GM12801 (cell line): ENCODE measurements around the gene E4F1.

Source experiments
- TF ChIP-seq, protein P1 (sequence below): IDR thresholded peaks from one replicate; pipeline ENCODE4 v1.5.1; 2011; ENCODE audit warnings: control low read depth; ENCODE audit not compliant: insufficient read length; ENCODE audit errors: extremely low read depth

E4F1 gene

DNA sequence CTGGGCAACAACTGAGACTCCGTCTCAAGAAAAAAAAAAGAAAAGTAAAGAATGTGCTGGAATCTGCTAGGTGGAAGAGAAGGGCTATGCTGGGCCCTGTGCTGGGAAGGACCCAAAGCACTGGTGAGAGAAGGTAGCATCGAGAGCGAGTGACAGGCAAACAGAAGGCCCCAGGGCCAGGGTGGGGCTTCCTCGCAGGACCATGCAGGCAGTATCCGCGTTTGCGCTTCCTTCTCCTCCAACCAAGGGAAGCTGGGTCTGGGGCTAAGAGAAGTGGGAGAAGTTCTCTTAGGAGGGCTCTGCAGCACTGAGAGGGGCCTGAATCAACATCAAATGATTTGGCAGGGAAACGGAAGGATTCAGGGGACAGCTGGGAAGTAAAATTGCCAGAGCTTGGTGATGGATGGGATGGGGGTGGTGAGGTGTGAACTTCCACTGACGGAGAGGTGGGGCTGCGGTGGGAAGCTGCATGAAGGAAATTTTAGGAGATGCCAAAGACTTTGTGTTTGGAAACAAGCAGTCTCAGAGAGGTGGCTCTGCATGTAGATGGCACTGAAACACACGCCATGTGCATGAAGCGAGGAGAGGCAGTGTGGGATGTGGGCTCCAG, 33.2 kb downstream of the E4F1 start:
- TF ChIP-seq, protein P1, sequence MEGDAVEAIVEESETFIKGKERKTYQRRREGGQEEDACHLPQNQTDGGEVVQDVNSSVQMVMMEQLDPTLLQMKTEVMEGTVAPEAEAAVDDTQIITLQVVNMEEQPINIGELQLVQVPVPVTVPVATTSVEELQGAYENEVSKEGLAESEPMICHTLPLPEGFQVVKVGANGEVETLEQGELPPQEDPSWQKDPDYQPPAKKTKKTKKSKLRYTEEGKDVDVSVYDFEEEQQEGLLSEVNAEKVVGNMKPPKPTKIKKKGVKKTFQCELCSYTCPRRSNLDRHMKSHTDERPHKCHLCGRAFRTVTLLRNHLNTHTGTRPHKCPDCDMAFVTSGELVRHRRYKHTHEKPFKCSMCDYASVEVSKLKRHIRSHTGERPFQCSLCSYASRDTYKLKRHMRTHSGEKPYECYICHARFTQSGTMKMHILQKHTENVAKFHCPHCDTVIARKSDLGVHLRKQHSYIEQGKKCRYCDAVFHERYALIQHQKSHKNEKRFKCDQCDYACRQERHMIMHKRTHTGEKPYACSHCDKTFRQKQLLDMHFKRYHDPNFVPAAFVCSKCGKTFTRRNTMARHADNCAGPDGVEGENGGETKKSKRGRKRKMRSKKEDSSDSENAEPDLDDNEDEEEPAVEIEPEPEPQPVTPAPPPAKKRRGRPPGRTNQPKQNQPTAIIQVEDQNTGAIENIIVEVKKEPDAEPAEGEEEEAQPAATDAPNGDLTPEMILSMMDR: no peak

DNA sequence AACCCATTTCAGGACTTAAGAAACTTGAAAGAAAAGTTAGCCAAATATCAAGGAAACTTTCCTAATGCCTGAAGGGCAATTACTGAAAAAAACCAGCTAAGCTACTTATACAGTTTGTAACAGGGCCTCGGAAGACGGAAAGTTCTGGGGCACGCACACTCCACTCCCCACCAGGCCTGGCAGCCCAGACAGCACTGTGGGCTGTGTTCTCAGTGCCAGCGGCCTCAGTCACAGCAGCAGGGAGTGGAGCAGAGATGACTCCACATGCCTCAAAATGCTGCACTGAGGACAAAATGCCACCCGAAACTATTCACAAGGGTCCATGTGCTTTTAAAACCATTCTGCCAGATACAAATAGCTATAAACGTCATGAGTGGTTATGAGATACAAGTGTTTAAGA, 34.3 kb downstream of the E4F1 start:
- TF ChIP-seq, protein P1: no peak

DNA sequence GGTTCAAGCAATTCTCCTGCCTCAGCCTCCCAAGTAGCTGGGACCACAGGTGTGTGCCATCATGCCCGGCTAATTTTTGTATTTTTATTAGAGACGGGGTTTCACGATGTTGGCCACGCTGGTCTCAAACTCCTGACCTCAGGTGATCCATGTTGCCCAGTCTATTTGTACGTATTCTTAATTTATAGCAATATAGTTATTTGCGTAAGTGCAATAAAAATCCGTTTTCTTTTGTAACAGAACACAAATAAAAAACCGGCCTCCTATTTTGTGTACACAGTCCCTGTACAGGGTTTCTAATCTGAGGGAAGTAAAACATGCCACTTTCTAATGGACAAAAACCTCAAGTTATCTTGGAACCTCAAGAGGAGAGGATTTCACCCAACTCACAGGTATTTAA, 36.9 kb downstream of the E4F1 start:
- TF ChIP-seq, protein P1: no peak

DNA sequence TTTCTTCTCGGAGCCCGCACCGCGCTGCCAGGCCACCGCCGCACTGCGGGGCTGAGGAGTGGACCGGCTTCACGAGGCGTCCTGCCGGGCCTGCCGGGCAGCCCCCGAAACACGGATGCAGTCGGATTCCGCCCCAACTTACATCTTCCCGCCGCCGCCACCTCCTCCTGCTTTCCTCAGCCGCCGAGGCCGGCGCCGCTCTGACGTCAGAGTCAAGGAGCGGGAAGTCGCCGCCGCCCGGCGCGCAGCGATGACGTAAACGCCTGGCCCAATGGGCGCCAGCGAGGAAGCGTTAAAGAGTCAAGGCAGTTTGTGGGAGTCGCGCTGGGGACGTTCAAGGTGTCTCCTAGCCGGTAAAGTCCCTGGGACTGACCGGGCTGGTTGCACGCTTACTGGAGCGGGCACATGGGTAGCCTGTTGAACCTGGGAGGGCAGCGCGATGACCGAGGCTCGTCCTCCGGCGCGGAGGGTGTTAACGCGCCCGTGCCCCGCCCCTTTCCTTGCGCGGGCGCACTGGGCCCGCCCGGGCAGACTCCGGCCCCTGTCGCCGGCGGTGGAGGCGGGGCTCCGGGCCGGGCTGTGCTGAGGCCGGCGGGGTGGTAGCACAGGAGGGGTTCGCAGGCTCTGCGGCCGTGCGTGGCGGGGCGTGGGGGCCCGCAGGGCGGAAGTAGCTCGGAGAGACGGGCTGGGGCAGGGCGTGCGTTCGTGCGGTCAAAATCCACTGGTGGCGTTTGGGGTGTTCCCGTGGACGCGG, 44.7 kb downstream of the E4F1 start, which contains the start of gene RNPS1:
RNPS1 (minus strand) TSS at position 214 of the 754 bp plus-strand sequence. CDS start 3,483 bp downstream, outside the sequence.
- TF ChIP-seq, protein P1: no peak

DNA sequence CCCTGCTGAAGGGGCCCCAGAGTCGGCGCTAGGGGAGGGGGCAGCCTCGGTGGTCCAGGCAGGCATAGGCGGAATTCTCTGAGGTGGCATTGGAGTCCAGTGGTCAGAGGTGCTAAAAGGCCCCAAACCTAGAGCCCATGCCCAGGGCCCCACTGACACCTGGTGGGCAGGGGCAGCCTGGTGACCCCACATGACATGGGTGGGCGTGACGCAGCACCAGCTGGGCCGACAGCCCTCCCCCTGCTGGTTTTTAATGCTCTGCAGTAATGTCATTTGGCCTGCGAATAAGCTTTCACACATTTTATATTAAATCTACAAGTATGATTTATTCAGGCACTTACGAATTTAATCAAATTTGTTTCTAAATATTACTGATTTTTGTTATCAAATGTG, 46.7 kb downstream of the E4F1 start:
- TF ChIP-seq, protein P1: no peak

DNA sequence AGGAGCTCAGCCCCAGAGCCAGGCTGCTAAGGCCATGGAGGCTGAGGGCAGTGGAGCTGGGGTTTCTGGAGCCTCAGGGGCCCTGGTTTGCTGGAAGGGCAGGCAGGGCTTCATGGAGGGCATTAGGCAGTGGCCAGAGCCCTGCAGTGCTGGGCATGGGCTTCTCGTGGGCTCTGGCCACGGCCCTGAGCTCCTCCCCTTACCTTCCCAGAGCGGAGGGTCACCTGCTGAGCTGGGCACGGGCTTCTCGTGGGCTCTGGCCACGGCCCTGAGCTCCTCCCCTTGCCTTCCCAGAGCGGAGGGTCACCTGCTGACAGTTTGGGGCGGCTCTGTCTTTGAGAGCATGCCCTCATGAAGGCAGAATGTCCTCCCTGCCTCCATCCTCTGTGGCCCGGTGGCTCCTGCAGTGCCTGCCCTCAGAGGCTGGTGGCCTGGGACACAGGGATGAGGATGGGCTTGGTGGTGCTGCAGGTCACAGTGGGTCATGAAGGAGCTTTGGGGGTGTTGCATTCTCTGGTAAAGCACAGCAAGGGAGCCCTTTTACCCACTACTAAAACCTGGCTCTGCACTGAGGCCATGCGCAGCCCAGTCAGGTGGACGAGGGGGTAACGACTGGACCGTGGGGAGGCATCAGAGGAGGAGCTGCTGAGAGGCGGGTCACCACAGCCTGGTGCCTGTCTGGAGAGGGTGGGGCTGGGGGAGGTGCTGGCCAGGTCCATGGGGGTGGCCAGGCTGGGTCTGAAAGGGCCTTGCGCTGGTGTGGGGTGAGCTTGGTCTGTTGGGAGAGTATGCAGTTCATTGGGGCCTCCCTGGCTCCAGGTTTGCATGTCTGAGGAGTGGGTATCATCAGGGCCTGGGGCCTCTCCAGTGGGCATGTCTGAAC, 47.4 kb downstream of the E4F1 start:
- TF ChIP-seq, protein P1: no peak

DNA sequence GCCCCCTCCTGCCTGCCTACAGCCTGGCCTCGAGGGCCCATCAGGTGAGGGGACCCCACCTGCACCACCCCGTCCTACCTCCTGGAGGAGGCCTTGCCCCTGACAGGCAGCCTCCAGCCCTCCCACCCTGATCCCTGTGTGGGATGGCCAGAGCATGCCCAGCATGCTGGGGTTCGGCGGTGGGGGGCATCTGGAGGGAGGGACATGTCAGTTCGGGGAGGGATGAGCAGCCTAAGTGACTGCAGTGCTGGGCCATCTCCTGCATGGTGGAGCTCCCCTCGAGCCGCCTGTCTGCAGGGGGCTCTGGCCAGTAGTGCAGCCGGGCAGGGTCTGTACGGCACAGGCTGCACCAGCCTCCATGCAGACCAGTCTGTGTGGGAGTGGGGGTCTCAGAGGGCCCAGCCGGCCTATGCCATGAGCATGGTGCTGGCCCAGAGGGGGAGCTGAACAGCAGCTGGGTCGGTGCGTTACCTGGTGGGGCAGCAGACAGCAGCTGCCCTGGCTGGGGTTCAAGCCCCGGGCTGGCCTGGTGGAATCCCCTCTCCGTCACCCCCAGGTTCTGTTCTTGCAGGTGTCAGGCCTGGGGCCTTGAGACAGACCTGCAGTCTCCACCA, 48.6 kb downstream of the E4F1 start:
- TF ChIP-seq, protein P1: no peak
